ENCODE measurements around the gene MYL7.
A peak's percentile ranks its signal among the peaks of the same experiment; 100 is the strongest.

The MYL7 gene

DNA sequence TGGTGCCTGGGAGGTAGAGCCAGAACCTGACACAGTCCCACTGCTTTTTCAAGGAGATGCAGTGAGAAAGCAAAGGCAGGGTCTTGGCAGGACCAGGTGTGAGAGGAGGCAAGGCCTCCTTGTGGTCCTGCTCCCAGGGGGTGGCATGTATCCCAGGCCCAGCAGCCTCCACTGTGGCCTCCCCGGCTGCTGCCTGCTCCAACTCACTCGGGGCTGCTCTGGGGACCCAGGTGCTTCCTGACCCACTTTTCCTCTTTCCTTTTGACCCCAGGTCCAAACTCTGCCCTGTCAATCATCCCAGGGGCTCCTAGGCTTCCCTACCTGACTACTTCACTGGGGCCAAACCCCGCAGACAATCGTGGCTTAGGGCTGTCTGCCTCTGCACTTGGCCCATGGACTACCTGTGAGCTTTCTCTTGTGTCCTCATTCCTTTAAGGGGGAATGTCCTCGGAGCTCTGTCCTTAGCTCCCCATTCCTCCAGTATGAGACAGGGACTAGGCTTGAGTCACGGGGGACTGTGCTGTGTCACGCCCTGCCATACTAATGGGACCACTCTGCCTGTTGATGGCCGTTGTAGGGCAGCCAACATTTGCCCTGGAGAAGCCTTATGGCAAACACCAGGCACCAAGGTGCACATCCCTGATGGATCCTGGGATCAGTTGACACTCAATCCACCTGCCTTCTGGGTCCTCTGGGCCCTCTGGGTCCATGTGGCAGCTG, 38.1 kb downstream of the MYL7 start:
- H3K27ac ChIP-seq (ENCODE audit: low read depth, low read length), result peak overlapping the region; percentile 77
- no peak overlapping the region for H3K4me3 ChIP-seq (ENCODE audit: low read depth, low read length)
- H3K36me3 ChIP-seq (ENCODE audit: insufficient read depth, low read length), result no peaks in the 10 kb centered on the region
- no peaks in the 10 kb centered on the region for H3K27me3 ChIP-seq (ENCODE audit: insufficient read depth, low read length)
- H3K79me2 ChIP-seq (ENCODE audit: control insufficient read depth, insufficient read depth, low read length, unreplicated experiment), result peaks cover 11% of the 10 kb centered on the region
- no peak overlapping the region for H2AFZ ChIP-seq (ENCODE audit: low read length, unreplicated experiment)
- peaks cover 46% of the 10 kb centered on the region for H3K4me1 ChIP-seq (ENCODE audit: control insufficient read depth, insufficient read depth, low read length, unreplicated experiment)

GRCh38 chr7:44101966-44102845, 38.9 kb downstream of the MYL7 start:
- Histone ChIP-seq H3K4me3 (ENCODE audit: low read depth, low read length) (no peak overlapping the region), H3K27ac (ENCODE audit: low read depth, low read length) (peak overlapping the region; percentile 77), H3K27me3 (ENCODE audit: insufficient read depth, low read length) (no peaks in the 10 kb centered on the region), H3K79me2 (ENCODE audit: control insufficient read depth, insufficient read depth, low read length, unreplicated experiment) (peaks cover 11% of the 10 kb centered on the region), H2AFZ (ENCODE audit: low read length, unreplicated experiment) (no peak overlapping the region), H3K4me1 (ENCODE audit: control insufficient read depth, insufficient read depth, low read length, unreplicated experiment) (peaks cover 46% of the 10 kb centered on the region), H3K36me3 (ENCODE audit: insufficient read depth, low read length) (no peaks in the 10 kb centered on the region)

DNA sequence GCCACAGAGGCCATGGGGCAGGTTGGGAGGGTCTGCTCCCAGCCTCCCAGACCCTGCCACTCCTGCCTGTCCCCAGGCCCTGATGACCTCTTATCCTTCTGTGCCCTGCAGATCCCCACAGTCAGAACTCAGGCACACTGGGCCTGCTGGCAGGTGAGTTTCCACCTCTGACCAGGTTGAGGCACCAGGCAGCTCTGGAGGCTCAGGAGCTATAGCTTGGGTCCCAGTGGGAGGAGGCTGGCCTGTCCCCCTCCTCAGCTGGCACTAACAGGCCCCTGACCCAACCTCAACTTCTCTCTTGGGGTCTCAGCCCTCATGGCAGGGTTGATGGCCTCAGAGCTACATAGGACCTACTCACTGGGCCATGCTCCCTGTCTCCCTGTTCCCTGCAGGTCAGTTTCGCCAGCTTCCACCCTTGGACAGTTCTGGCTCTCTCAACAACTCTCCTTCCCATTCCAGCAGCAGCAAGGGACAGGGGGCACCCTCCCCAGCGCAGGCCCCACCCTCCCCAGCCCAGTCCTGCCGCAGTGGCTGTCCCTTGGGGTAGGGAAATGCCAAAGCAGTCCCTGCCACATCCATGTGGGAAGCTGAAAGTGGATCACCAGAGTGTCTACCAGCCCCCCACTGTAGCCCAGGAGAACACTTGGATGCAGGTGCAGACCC, 39.7 kb downstream of the MYL7 start:
- Histone ChIP-seq H3K79me2 (ENCODE audit: control insufficient read depth, insufficient read depth, low read length, unreplicated experiment) (peaks cover 7% of the 10 kb centered on the region), H2AFZ (ENCODE audit: low read length, unreplicated experiment) (no peak overlapping the region), H3K4me3 (ENCODE audit: low read depth, low read length) (no peak overlapping the region), H3K27me3 (ENCODE audit: insufficient read depth, low read length) (no peaks in the 10 kb centered on the region), H3K27ac (ENCODE audit: low read depth, low read length) (peak overlapping the region; percentile 77), H3K4me1 (ENCODE audit: control insufficient read depth, insufficient read depth, low read length, unreplicated experiment) (peaks cover 42% of the 10 kb centered on the region), H3K36me3 (ENCODE audit: insufficient read depth, low read length) (no peaks in the 10 kb centered on the region)

DNA sequence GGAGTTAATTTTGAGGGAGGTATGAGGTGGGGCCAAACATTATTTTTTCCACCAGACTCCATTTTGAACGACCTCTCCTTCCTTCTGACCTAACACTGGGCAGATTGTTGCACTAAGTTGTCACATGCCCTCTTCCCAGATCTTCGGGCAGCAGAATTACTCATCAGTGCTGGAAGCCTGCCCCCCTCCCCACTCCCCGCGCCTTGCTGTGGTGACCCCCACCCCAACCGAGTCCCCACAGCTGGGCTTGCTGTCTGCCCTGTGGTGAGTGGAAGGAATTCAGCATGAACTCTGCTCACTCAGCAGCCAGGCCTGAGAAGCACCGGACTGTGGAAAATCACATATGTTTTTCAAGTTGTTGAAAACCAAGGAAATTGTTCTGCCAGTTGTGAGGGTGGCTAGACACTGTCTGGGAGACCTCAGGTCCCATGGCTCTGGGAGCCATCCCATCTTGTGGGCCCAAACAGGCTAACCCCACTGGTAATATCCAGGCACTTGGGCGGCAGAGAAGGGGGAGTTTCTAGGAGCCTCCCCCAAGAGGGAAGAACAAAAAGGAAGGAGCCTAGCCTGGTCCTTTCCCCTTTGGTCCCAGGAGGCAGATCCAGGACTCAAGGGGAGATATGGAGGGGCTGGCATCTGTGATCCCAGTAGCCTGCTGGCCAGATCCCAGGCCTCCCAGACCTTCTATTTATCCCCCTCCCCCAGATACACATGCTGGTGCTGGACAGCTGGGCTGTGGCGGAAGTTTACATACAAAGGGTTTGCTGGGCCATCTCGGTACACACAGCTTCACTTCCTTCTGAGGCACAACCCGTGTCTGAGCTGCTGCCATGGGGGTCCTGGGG, 40.5 kb downstream of the MYL7 start:
- Histone ChIP-seq H3K27ac (ENCODE audit: low read depth, low read length) (peak overlapping the region; percentile 77), H2AFZ (ENCODE audit: low read length, unreplicated experiment) (peak overlapping the region; percentile 95), H3K79me2 (ENCODE audit: control insufficient read depth, insufficient read depth, low read length, unreplicated experiment) (peaks cover 3% of the 10 kb centered on the region), H3K36me3 (ENCODE audit: insufficient read depth, low read length) (no peaks in the 10 kb centered on the region), H3K4me1 (ENCODE audit: control insufficient read depth, insufficient read depth, low read length, unreplicated experiment) (peaks cover 34% of the 10 kb centered on the region), H3K27me3 (ENCODE audit: insufficient read depth, low read length) (no peaks in the 10 kb centered on the region), H3K4me3 (ENCODE audit: low read depth, low read length) (no peak overlapping the region)

- H3K36me3 ChIP-seq (ENCODE audit: insufficient read depth, low read length), result no peaks in the 10 kb centered on the region
- H3K27ac ChIP-seq (ENCODE audit: low read depth, low read length), result no peak overlapping the region
- no peaks in the 10 kb centered on the region for H3K79me2 ChIP-seq (ENCODE audit: control insufficient read depth, insufficient read depth, low read length, unreplicated experiment)
- H2AFZ ChIP-seq (ENCODE audit: low read length, unreplicated experiment), result no peak overlapping the region
- H3K4me1 ChIP-seq (ENCODE audit: control insufficient read depth, insufficient read depth, low read length, unreplicated experiment), result peaks cover 24% of the 10 kb centered on the region
- no peak overlapping the region for H3K4me3 ChIP-seq (ENCODE audit: low read depth, low read length)
- no peaks in the 10 kb centered on the region for H3K27me3 ChIP-seq (ENCODE audit: insufficient read depth, low read length)
These were observed 41.5 kb downstream of the MYL7 start for GRCh38 chr7:44099669-44100068.

DNA sequence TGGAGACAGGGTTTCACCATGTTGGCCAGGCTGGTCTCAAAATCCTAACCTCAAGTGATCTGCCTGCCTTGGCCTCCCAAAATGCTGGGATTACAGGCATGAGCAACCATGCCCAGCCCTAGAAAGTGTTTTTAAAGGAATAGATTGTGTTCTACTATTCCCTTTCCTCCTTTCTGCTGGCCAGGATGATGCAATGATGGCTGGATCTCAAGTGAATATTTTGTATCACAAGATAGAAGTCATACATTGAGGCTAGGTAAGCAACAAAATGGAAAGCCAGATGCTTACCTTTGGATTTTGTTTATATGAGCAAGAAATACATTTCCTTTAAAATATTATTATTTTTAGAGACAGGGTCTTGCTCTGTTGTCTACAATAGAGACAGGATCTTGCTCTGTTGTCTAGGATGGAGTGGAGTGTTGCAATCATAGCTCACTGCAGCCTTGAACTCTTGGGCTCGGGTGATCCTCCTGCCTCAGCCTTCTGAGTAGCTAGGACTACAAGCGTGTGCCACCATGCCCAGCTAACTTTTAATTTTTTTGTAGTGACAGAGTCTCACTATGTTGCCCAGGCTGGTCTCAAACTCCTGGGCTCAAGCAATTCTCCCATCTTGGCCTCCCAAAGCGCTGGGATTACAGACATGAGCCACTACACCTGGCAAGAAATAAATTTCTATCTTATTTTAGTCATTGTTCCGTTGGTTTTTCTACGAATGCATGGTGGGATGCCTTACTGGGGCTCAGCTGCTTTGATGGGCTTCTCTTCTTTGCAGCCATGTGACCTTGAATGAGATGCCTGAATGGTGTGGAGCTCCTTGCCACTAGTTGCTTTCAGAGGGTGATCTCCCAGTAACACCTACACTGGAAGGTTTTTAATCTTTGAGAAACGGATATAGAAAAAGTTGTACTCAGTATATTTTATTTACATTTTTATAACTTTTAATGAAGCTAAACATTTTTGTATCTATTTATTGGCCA, 42.8 kb downstream of the MYL7 start:
- no peak overlapping the region for H2AFZ ChIP-seq (ENCODE audit: low read length, unreplicated experiment)
- no peaks in the 10 kb centered on the region for H3K79me2 ChIP-seq (ENCODE audit: control insufficient read depth, insufficient read depth, low read length, unreplicated experiment)
- H3K27ac ChIP-seq (ENCODE audit: low read depth, low read length), result no peak overlapping the region
- no peak overlapping the region for H3K4me3 ChIP-seq (ENCODE audit: low read depth, low read length)
- no peaks in the 10 kb centered on the region for H3K27me3 ChIP-seq (ENCODE audit: insufficient read depth, low read length)
- H3K4me1 ChIP-seq (ENCODE audit: control insufficient read depth, insufficient read depth, low read length, unreplicated experiment), result peaks cover 24% of the 10 kb centered on the region
- no peaks in the 10 kb centered on the region for H3K36me3 ChIP-seq (ENCODE audit: insufficient read depth, low read length)

GRCh38 chr7:44097064-44097932, 43.8 kb downstream of the MYL7 start:
- Histone ChIP-seq H3K27me3 (ENCODE audit: insufficient read depth, low read length) (no peaks in the 10 kb centered on the region), H3K27ac (ENCODE audit: low read depth, low read length) (no peak overlapping the region), H3K4me1 (ENCODE audit: control insufficient read depth, insufficient read depth, low read length, unreplicated experiment) (peaks cover 15% of the 10 kb centered on the region), H3K36me3 (ENCODE audit: insufficient read depth, low read length) (no peaks in the 10 kb centered on the region), H3K79me2 (ENCODE audit: control insufficient read depth, insufficient read depth, low read length, unreplicated experiment) (no peaks in the 10 kb centered on the region), H2AFZ (ENCODE audit: low read length, unreplicated experiment) (no peak overlapping the region), H3K4me3 (ENCODE audit: low read depth, low read length) (no peak overlapping the region)

GRCh38 chr7:44096326-44096881, 44.7 kb downstream of the MYL7 start:
- H3K27ac ChIP-seq (ENCODE audit: low read depth, low read length), result no peak overlapping the region
- H3K4me3 ChIP-seq (ENCODE audit: low read depth, low read length), result no peak overlapping the region
- H3K27me3 ChIP-seq (ENCODE audit: insufficient read depth, low read length), result no peaks in the 10 kb centered on the region
- H3K4me1 ChIP-seq (ENCODE audit: control insufficient read depth, insufficient read depth, low read length, unreplicated experiment), result peaks cover 9% of the 10 kb centered on the region
- H2AFZ ChIP-seq (ENCODE audit: low read length, unreplicated experiment), result no peak overlapping the region
- H3K79me2 ChIP-seq (ENCODE audit: control insufficient read depth, insufficient read depth, low read length, unreplicated experiment), result no peaks in the 10 kb centered on the region
- H3K36me3 ChIP-seq (ENCODE audit: insufficient read depth, low read length), result no peaks in the 10 kb centered on the region

GRCh38 chr7:44095781-44096180, 45.4 kb downstream of the MYL7 start:
- Histone ChIP-seq H3K27me3 (ENCODE audit: insufficient read depth, low read length) (no peaks in the 10 kb centered on the region), H3K27ac (ENCODE audit: low read depth, low read length) (no peak overlapping the region), H3K79me2 (ENCODE audit: control insufficient read depth, insufficient read depth, low read length, unreplicated experiment) (no peaks in the 10 kb centered on the region), H3K4me3 (ENCODE audit: low read depth, low read length) (no peak overlapping the region), H3K36me3 (ENCODE audit: insufficient read depth, low read length) (no peaks in the 10 kb centered on the region), H2AFZ (ENCODE audit: low read length, unreplicated experiment) (no peak overlapping the region), H3K4me1 (ENCODE audit: control insufficient read depth, insufficient read depth, low read length, unreplicated experiment) (peaks cover 7% of the 10 kb centered on the region)
